ENCODE results near the gene BMPER.

DNA sequence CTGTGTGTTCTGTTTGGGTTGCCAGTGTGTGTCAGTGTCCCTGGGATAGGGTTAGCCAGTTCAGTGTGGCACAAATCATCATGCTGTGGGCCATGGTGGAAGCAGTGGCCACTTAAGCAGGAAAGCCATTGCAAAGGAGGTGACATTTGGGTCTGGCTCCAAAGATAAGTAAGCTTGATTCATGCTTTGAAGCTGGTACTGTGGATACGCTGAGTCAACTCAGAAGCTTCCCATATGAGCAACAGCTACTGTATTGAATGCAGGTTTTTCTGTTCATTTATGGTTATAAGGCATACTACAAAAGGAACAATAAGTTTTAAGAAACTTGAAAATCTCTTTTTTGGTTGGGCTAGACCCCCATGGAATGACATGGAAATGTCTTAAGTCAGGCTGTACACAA lies 143.1 kb downstream of the BMPER start:
- TF ChIP-seq CTCF (tag by site-specific recombination; IDR thresholded peaks at IDR 0.05) = no peak
- no peak for TF ChIP-seq ZNF560 (tag by site-specific recombination; IDR thresholded peaks at IDR 0.05; ENCODE audit: borderline replicate concordance)
- no peak for TF ChIP-seq ZSCAN18 (tag by site-specific recombination; IDR thresholded peaks at IDR 0.05)
- no peak for TF ChIP-seq ZSCAN30 (tag by site-specific recombination; IDR thresholded peaks at IDR 0.05)
- TF ChIP-seq ZNF133 (tag by site-specific recombination; IDR thresholded peaks at IDR 0.05) = no peak
- TF ChIP-seq ZNF140 (tag by site-specific recombination; IDR thresholded peaks at IDR 0.05) = no peak
- no peak for TF ChIP-seq RBAK (tag by site-specific recombination; IDR thresholded peaks at IDR 0.05)
- no peak for TF ChIP-seq ZNF433 (tag by site-specific recombination; IDR thresholded peaks at IDR 0.05; ENCODE audit: low read depth)
- TF ChIP-seq, protein P1, sequence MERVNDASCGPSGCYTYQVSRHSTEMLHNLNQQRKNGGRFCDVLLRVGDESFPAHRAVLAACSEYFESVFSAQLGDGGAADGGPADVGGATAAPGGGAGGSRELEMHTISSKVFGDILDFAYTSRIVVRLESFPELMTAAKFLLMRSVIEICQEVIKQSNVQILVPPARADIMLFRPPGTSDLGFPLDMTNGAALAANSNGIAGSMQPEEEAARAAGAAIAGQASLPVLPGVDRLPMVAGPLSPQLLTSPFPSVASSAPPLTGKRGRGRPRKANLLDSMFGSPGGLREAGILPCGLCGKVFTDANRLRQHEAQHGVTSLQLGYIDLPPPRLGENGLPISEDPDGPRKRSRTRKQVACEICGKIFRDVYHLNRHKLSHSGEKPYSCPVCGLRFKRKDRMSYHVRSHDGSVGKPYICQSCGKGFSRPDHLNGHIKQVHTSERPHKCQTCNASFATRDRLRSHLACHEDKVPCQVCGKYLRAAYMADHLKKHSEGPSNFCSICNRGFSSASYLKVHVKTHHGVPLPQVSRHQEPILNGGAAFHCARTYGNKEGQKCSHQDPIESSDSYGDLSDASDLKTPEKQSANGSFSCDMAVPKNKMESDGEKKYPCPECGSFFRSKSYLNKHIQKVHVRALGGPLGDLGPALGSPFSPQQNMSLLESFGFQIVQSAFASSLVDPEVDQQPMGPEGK (tag by site-specific recombination; IDR thresholded peaks at IDR 0.05) = no peak
- no peak for TF ChIP-seq BCL11A (tag by site-specific recombination; IDR thresholded peaks at IDR 0.05; ENCODE audit: low read depth)
